HepG2 (cell line): ENCODE data around the gene CD68. TPM values are rescaled to one million over a fixed set of nuclear protein-coding genes. Genes with fewer than 3 reads are reported as not detected.

Experiments
- CREBL2 ChIP-seq: sonication (generic); formaldehyde crosslinking; IDR thresholded peaks from 2 replicates; pipeline ENCODE4 v1.8.1; 2023; ENCODE audit warnings: missing genetic modification reagents, mild to moderate bottlenecking, borderline replicate concordance
- GATAD1 ChIP-seq: IDR thresholded peaks from 2 replicates; pipeline ENCODE4 v1.6.1; 2016; ENCODE audit warnings: missing genetic modification reagents, missing compliant biosample characterization
- GZF1 ChIP-seq: sonication (generic); formaldehyde crosslinking; IDR thresholded peaks from 2 replicates; pipeline ENCODE4 v1.5.1; 2020; ENCODE audit warnings: mild to moderate bottlenecking, missing genetic modification reagents
- HES4 ChIP-seq: sonication (generic); formaldehyde crosslinking; IDR thresholded peaks from 2 replicates; pipeline ENCODE4 v1.9.0; 2021; ENCODE audit warnings: mild to moderate bottlenecking, missing genetic modification reagents, borderline replicate concordance
- HNRNPUL1 ChIP-seq: fragments of 200-400 bp; formaldehyde crosslinking; IDR thresholded peaks from 2 replicates; pipeline ENCODE4 v1.6.1; 2017; ENCODE audit warnings: low read depth, mild to moderate bottlenecking, low read length, moderate library complexity
- JARID2 ChIP-seq: sonication (generic); formaldehyde crosslinking; IDR thresholded peaks from 2 replicates; pipeline ENCODE4 v1.8.1; 2023; ENCODE audit warnings: missing genetic modification reagents, inconsistent platforms; ENCODE audit not compliant: insufficient replicate concordance
- MIXL1 ChIP-seq: IDR thresholded peaks from 2 replicates; pipeline ENCODE4 v1.6.1; 2016
- YEATS4 ChIP-seq: sonication (generic); formaldehyde crosslinking; IDR thresholded peaks from 2 replicates; pipeline ENCODE4 v1.4.0; 2020; ENCODE audit warnings: missing genetic modification reagents, borderline replicate concordance
- ZNF101 ChIP-seq: sonication (generic); formaldehyde crosslinking; IDR thresholded peaks from 2 replicates; pipeline ENCODE4 v1.4.0; 2020; ENCODE audit warnings: mild to moderate bottlenecking, low read depth, missing genetic modification reagents, borderline replicate concordance
- ZNF558 ChIP-seq: sonication (generic); formaldehyde crosslinking; IDR thresholded peaks from 2 replicates; pipeline ENCODE4 v1.9.0; 2022; ENCODE audit warnings: mild to moderate bottlenecking, missing genetic modification reagents, borderline replicate concordance
- ZNF724P ChIP-seq: sonication (generic); formaldehyde crosslinking; IDR thresholded peaks from 2 replicates; pipeline ENCODE4 v1.8.0; 2022; ENCODE audit warnings: missing genetic modification reagents, borderline replicate concordance
- ZNF737 ChIP-seq: sonication (generic); formaldehyde crosslinking; IDR thresholded peaks from 2 replicates; pipeline ENCODE4 v1.5.0; 2020; ENCODE audit warnings: missing genetic modification reagents, mild to moderate bottlenecking, borderline replicate concordance
- polyA plus RNA-seq, 8 experiments: library from polyadenylated mRNA; depleted of rRNA in 3 of 8; stranded (reverse) in 7 of 8; unstranded in 1 of 8; fragments of >200 nt; fragmentation: Illumina TruSeq in 4 of 8; extraction: Trizol in 4 of 8; gene quantifications; 2 replicates each; pipeline versions ENCODE4 v1.2.1 to v1.2.3, GENCODE V29; 2011 to 2016; ENCODE audit warnings: low read depth in 4 of 8, missing spikeins in 1 of 8, mixed read lengths in 1 of 8; ENCODE audit not compliant: insufficient read depth in 1 of 8
- total RNA-seq, 5 experiments: library from RNA; depleted of rRNA; stranded (reverse); fragments of >200 nt; fragmentation: Illumina TruSeq; extraction: Trizol; gene quantifications; 2 replicates each; pipeline ENCODE4 v1.2.3, GENCODE V29; 2016; ENCODE audit warnings: low read depth in 1 of 5

The CD68 gene
- total and polyA plus RNA-seq, 2 of the 13 experiments (the other 11 are each of a cell fraction or from before 2014, with no cell fraction given) = 10.3 to 104 TPM

GRCh38 chr17:7573324-7574080 lies 5.9 kb upstream of the CD68 start (continued):
- TF ChIP-seq ZNF737 = no peak
- no peak for TF ChIP-seq GZF1
- peak; percentile 79 for TF ChIP-seq HES4 (CRISPR knock-in tag)
- TF ChIP-seq JARID2 (CRISPR knock-in tag) = no peak
- peak; percentile 81 for TF ChIP-seq GATAD1
- no peak for TF ChIP-seq MIXL1 (CRISPR knock-in tag)
- peak; percentile 97 for TF ChIP-seq YEATS4 (CRISPR knock-in tag)
- 0 out of 2 replicates have a peak, but pooled peaks have one; percentile 0 for TF ChIP-seq ZNF101
- TF ChIP-seq ZNF558 (CRISPR knock-in tag) = 0 out of 2 replicates have a peak, but pooled peaks have one; percentile 13
- TF ChIP-seq ZNF724P = 0 out of 2 replicates have a peak, but pooled peaks have one; percentile 31
- no peak for TF ChIP-seq HNRNPUL1
- TF ChIP-seq CREBL2 (CRISPR knock-in tag) = no peak
